Stimulated activated CD4-positive, alpha-beta T cell treated with anti-CD3 and anti-CD28 coated beads, TNF-alpha, amount 100 ng/mL, for 24 hours (primary cell): ENCODE data around the gene KIRREL1.

Source experiments
- DNase-seq, 3 experiments: peaks; one replicate each; pipeline ENCODE4 v3.0.0-alpha.2; 2020; ENCODE audit warnings: low read depth in 3 of 3

Gene KIRREL1

DNA sequence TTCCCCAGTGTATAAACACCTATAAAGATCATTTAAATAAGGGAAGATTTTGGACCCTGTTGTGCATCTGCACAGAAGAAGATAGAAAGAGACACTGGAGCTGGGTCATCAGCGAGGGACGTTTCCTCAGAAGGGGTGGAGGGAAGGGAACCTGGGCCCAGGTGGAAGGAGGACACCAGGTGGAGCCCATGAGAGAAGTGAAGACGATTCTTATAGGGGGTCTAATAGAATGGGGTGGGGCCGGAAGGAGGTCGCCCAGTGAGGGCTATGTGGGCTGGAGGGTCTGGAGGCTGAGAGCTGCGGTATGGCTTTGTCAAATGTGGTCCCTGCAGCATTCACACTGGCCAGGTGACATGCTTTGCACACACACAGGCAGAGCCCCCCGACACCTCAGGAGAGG is 13.7 kb downstream of the KIRREL1 start:
- DNase-seq, result no peak

GRCh38 chr1:158007667-158008386 is 14.4 kb downstream of the KIRREL1 start:
- no peak for DNase-seq

DNA sequence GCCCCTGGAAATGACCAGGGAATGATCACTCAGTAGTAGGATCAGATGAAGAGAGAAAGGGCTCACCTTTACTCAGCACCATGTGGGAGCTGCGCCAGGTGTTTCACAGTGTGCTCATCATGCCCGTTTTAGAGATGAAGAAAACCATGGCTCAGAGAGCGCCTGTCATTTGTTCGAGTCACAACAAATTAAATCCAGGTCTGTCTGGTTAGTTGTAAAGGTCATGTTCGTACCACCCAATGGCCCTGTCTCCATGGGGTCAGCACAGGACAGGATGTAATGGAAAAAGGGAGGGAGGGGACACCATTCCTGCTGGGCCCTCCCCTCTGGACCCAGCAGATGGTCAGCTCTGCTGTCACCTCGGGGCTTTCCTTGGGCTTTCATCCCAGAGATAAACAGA is 15.2 kb downstream of the KIRREL1 start:
- DNase-seq, result no peak

- no peak for DNase-seq
Measured at GRCh38 chr1:158011714-158012113, 18.3 kb downstream of the KIRREL1 start.

DNA sequence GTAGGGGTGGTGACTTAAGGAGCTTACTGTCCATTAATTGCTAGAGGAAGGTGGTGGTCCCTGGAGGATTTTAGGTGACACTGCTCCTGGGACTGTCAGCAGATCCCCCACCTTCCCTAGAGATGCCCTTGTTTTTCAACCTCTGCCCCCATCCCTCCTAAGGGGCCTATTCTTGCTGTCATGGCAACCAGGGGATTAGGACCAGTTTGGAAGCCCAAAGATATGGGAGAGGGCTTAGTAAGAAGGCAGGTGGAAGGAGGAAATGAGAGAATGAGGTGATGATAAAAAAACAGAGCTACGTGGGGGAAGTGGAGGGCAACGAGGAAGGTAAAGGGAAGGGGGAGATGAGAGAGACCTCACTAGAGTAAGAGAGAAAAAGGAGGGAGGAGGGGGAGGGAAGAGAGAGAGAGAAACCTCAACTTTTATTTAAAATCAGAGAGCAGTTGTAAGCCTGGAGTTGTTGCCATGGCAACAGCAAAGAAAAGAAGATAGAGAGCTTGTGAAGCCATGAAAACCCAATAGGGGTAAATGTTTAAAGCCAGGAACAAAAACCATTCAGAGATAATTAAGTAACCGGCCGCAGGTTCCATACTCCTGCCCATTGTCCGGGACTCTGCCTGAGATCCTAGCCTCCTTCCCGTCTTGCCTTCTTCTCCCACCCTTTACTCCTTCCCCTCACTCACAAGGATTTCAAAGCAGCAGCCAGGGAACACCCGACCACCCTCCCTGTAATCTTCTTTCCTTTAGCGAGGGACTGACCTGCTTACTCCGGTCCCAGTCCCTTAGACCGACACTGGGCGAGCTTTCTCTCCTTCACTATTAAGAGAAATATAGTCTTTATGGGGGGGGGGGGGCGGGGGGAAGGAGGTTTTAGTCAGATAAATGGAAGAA is 20.6 kb downstream of the KIRREL1 start:
- DNase-seq, result no peak

DNA sequence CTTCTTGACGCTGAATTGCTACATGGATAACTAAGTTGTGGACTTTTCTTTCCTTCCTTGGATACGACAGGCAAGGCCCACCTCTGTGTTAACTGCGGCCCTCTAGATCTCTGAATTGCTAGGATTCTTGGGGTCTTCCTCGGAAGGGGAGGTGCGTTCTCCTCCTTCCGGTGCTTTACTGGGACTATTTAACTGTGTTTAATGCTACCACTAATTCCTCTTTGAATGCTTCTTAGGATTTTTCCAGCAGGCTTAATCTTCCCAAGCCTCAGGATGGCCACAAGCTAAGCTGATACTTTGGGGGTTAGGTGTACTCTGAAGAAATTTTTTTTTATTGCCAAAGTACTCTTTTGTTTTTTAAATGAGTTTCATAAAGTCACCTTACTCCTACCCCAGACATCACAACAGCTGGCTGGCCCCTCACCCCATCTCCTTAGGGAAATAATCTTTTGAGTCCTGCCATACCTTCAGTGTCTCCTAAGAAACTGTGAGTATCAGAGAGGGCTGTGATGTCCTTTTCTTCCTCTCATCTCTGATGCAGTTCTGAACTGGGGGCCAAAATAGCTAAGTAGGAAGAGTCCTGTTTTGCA is 21.4 kb downstream of the KIRREL1 start:
- no peak for DNase-seq

DNA sequence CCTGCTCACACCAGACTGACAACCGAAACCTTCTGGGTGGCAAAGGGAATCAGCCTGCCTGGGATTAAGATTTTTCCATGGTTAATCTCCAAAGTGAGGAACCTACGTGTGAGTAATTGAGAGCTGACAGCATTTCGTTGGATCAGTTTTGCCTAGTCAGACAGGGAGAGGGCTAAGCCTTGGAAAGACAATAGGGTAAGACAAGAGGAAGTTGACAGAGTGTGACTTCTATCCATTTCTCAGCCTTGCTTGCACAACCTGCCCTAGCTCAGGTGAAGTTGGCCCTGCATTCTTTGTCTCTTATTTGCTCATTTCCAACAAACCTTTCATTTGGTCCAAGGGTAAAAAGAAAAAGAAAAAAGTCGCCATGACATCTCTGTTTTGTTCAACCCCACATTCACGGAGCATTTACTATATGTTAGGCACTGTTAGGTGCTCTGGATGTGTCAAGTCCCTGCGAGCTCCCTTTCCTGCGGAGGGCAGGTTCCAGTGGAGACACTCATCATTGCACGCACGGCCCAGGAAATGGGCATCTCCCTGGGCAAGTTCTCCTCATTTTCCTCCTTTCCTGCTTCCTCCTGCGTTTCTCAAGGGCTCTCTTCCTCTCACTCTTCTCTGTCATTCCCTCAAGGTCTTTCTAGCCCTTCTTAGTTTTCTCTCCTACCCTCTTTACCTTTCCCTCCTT is 23.3 kb downstream of the KIRREL1 start:
- no peak for DNase-seq

GRCh38 chr1:158017800-158018595 is 24.6 kb downstream of the KIRREL1 start:
- no peak for DNase-seq

DNA sequence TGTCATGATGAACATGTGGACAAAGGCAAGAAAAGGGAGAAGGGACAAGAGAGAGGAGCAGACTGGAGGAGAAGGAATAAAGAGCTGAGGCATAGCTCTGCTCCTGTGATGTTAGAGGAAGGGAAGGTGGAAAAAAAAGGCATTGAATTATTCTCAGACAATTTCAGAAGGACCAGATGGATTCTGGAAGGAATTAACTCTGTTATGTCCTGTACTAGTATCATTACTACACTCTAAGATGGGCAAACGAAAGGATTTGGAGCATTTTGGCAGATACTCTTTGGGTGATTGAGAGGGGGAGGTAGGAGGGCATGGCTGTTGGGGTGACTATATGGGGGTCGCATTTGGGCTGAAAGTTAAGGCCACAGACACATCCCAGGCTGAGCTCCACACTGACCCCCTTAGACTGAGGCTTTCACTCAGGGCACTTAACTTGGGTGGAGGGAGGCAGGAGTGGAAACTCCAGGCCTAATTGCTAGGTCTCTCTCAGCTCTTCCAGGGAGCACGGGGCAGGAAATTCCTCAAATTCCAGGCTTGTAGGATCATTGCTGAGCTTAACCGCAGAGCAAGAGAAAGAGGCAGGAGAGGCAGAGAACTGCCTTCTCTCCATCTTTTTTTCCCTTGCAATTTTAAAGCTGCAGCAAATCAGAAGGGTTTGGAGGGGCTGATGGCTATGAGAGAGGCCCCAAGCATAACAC is 25.9 kb downstream of the KIRREL1 start:
- no peak for DNase-seq

DNA sequence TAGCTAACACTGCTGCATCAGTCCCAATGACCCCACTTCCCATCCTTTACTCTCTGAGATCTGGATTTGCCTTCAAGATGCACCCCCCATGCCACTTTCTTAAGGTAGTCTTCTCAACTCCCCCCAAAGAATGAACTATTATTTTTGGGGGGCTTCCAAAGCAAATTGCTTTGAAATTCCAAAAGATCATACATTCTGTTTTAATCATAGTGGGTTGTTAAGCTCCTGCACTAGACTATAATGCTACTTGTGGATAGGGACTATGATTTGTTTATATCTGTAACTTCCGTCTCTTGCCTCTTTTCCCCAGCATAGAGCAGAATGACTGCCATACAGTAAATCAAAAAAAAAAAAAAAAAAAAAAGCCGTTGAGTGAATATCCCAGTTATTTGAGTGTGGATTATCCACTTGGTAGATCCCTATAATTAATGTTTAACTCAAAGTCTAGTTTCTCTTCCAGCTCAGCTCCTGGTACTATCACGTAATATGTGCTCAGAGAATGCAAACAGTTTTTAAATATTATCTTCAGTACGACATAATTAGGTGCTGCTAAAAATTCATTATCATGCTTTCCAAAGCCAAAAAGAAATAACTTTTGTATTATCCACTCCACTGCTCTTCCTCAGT is 26.9 kb downstream of the KIRREL1 start:
- DNase-seq, result no peak

DNA sequence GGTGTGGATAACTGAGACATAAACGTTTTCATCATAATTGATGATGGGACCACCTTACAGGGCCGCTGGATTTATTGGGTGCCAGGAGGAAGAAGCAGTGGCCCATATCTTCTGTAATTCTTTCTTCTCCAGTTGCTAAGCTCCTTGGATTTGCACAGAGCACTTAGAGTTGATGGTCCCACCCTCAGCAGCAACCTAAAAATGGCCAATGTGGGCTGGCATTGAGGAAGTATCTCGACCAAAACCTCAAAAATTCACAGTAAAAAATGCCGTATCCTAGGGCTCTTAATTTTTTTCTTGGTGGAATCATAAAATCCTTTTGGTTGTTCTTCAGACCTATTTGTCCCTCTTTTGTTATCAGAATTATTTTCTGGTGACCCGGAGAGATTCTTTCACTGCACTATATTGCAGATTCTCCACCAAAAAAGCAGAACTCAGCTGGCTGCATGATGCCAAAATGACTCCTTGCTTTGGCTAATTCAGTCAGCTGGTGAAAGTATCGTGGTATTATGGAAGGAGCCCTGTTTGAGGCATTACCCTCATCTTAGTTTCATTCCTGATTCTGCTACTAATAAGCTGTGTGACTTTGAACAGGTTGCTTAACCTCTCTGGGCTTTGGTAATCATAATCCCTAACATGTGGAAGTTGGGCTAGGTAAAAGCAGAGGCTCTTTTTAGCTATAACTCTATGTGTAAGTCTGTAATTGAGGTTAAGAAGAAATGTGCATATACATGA is 27.6 kb downstream of the KIRREL1 start:
- no peak for DNase-seq

DNA sequence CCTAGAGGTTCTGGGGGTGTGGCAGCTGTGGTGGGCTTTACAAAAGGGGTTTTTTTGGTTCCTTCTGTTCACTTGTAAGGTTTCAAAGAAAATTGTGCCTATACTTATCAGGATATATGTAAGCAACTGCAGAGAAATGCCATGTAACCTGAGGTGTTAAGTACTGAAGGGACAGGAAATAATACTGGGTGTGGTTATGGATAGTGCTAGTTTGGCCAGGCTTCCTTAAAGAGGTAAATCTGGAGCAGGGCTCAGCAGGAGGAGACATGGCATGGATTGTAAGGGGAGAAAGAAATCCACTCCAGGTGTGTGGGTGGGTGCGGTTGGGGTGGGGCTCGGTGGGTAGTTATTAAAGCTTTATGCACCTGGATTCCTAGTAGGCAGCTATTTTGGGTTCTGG is 28.3 kb downstream of the KIRREL1 start:
- DNase-seq, result no peak

DNA sequence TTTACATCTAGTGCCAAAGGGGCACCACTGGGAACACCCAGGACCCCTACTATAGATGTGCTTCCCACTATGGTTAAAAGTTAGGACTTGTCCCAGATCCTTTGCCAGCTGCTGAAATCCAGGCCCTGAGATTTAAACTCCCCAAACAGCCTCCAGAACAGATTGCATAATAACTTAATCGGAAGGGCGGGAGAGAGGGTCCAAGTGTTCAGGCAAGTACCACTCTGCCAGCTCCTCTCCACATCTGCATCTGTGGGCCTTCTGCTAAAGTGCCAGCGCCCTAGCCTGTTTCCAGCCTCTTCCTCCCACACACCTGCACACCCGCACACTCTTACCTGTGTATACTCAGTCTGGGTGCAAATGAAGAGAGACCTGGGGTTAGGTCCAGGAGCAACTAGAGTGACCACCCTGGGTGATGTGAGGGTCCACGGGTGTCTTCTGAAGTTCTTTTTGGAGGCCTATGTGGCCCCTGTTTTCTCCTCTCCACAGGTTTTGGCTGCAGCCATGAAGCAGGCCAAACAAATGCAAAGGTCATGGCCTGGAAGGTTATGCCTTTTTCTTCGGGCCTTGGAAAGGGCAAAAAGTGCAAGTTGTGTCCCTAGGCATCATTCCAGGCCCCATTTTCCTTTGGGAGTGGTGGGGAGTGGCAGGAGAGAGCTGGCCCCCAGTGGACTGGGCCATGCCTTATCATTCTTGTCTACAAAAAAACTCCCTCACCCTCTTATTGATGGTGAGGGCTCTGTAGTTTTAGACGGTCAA is 29.3 kb downstream of the KIRREL1 start:
- DNase-seq, result no peak

GRCh38 chr1:158024737-158025136 is 31.3 kb downstream of the KIRREL1 start:
- DNase-seq, result no peak

DNA sequence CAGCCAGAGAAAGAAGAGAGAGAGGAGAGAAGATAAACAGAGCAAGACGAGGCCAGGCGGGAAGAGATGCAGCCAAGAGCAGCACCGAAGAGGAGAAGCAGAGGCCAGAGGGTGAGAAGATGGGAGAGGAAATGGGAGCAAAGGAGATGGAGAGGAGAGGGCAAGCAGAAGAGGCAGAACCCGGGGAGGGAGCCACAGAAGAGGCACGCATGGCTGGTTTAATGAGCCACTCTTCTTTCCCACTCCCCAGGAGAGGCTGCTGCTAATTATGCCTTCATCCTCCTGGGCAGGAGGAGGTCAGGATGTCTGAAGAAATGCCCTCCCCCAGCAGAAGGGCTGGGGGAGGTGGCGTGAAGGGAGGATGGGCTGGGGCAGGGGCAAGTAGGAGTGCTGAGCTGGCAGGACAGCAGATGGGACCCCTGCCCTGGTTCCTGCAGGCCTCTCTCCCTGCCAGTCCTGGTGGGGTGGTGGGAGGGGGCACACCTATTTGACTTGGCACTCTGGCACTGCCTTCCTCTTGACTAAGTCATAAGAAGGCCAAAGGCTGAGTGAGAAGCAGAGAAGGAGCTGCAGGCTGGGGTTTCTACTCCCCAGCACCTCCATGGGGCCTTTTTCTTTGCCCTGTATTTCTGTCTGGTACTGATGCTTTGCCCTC is 32.3 kb downstream of the KIRREL1 start:
- no peak for DNase-seq

DNA sequence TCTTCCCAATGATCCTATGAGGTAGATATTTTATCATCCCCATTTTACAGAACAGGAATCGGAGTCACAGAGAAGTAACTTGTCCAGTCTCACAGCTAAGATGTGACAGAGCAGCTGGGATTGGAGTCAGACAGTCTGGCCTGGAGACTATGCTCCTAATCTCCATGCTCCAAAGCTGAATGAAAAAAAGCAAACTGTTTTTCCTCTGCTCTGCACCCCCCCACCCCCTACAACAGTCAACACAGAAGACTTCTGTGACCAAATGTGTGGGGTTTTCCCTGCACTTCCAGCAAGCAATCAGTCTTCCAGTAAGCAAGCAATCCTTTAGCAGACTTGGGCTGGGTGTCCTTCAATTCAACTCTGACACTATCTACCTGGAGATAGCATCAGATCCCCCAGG is 33.2 kb downstream of the KIRREL1 start:
- DNase-seq, result no peak

DNA sequence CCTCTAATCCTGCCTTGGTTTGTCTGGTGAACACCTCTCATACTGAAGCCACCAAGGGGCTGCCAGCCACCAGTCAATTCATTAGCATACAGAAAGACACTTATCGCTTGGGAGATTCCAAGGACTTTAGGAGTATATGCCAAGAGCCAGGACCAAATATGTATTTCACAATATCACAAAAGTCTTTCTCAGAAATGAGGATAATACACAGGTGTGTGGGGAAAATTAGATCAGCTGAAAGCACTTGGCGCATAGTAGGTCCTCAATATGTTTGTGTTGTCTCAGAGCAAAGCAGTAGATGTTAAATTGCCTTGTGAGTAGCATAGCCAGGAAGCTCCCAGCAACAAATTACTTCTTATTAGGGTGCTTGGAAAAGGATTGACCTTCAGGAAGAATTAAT is 34.1 kb downstream of the KIRREL1 start:
- no peak for DNase-seq

GRCh38 chr1:158028969-158029368 is 35.5 kb downstream of the KIRREL1 start:
- DNase-seq, result no peak
